NCI-H2029 treated with DMSO at 0.1 percent for 48 hours (cell line): Measurements from ENCODE around the gene KCTD16.

Source experiments
- DNase-seq: peaks from one replicate; lab custom pipeline; 2025; lab: John Stamatoyannopoulos, UW

KCTD16 gene

GRCh38 chr5:144463481-144464223 is 293.0 kb downstream of the KCTD16 start:
- no peak for DNase-seq

- peak; percentile 38 for DNase-seq
Measured at GRCh38 chr5:144464306-144464705, 293.6 kb downstream of the KCTD16 start.

DNA sequence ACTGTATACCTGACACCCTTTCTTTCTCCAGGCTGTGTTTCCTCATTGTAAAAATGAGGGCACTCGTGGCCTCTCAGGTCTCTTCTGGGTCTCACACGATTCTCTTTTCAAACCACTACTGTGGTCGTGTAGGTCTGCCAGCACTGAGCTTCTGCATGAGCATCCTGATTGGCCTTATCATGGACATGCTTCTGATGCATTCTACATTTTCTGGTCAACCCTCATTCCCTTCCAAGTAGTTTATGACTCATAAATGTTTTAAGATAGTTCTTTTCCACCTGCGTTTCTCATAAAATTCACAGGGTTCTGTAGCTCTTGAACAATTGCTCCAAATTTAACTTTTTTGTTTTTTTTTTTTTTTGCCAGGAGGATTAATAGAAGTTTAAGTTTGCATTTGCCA is 294.8 kb downstream of the KCTD16 start:
- no peak for DNase-seq

DNA sequence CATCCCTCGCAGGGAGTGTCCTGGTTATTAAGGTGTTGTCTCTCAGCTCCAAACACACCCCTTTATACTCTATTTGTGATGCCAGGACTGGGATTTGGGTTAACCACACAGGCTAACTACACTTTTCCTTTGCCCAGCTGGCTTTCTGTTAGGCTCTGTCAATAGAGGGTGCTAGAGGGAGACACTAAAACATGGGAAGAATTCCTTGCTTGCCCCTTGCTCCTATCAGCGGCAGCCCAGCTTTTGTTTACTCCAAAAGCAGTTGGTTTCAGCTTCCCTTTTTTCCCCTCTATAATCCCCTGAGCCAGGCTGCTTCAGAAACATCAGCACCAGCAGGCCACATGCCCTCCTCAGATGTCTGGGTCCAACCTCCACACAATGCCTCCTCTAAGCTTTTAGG is 297.1 kb downstream of the KCTD16 start:
- DNase-seq = peak; percentile 75

- DNase-seq = no peak
Measured at GRCh38 chr5:144468571-144468970, 297.9 kb downstream of the KCTD16 start.

- DNase-seq = no peak
Measured at GRCh38 chr5:144469106-144469505, 298.4 kb downstream of the KCTD16 start.

DNA sequence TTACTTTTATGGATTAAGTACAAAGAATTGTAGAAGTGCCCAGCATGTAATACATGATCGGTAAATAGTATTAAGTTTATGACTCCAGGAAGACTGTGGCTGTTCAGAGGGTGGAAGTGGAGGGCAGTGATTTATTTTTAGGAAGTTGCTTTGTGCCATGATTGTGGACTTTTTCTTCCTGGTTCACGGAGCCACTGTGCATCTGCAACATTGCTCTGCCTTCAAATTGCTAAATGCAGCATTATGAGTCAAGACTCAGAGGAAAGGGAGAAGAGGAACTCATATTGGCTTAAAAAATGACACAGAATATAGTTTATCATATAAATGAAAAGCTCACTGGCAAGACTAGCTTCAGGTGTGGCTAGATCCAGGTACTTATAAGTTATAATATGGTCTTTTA is 301.5 kb downstream of the KCTD16 start:
- DNase-seq = no peak

- DNase-seq = no peak
Measured at GRCh38 chr5:144473650-144474049, 303.0 kb downstream of the KCTD16 start.

DNA sequence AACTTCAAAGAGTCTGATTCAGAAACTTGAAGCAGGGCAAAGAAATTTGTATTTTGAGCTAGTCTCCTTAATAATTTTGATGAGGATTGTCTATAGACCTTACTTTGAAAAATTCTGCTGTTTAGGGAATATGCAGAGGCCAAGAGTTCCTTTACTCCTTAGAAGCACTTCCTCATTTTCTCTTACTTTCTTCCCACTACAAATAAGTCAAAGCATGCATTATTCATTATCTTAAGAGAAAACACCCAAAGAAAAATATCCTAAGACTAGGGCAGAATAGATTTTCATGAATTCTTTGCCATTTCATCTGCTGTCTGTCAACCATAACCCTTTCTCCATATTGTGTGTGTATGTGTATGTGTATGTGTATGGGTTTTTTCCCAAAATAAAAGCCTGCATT is 307.9 kb downstream of the KCTD16 start:
- no peak for DNase-seq

GRCh38 chr5:144481861-144482260 is 311.2 kb downstream of the KCTD16 start:
- DNase-seq = no peak

DNA sequence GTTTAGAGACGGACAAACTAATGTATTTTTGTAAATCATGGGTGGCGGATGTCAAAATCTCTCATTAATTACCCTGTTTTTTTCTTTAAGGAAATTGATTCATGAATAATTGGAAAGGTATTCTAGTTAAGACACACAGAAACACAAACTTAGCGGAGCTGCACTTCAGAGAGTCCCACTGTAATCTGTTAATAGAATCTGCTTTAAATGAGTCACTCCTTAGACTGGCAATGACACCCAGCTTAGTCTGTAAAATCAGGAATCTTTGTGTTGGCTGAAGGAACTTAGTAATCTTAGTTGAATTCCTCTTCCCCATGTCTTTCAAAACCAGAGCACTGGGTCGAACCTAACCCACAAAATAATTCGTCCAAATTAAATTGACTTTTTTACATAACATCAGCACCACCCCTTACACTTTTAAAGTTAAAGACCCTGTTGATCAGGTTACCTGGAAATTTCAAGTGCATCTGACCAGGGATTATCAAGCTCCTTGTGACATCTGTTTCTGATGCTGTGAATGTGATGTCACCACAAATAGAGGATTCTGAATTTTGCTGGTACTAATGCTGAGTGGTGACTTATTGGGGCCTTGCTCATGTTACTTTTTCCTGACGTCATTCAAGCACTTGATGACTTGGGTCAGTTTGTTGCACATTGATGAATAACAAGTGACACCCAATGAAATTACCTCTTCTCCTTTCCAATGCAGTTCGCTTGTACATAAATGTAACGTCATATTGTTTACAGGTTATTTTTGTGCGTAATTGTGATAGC is 313.6 kb downstream of the KCTD16 start:
- no peak for DNase-seq

- DNase-seq = no peak
Measured at GRCh38 chr5:144485540-144485939, 314.9 kb downstream of the KCTD16 start.

GRCh38 chr5:144487207-144487606 is 316.5 kb downstream of the KCTD16 start:
- no peak for DNase-seq

DNA sequence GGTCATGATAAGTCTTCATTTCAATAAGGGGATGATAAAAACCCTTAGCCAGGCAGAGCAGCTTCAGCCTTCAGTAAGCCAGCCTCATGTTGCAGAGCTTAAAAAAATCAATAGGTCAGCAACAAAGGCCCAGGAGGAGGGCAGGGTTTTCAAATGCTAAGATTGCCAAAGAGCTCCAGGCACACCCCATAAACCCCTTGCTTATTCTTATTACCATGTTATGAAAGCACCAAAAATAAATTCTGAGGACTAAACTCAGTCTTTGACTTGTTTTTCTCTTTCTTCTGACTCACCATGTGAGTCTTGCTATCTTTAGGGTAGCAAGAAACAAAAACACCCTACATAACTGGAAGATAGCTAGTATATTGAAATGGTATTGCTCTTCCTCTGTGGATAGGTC is 317.1 kb downstream of the KCTD16 start:
- DNase-seq = no peak

DNA sequence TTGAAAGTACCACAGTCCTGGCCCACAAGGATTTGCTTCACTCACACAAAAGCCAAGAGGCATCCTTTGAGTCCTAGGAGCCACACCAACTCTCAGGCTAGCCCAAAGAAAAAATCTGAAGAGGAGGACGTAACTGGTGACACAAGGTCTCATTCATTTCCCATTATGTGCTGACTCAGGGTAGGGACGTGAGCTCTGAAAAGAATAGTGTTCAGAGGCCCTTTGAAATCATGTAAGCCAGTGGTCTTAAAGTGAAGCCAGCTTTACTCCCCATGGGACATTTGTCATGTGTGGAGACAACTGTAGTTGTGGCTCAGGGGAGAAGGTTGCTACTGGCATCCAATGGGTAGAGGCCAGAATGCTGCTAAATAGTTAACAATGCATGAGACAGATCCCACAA is 332.4 kb downstream of the KCTD16 start:
- DNase-seq = no peak

DNA sequence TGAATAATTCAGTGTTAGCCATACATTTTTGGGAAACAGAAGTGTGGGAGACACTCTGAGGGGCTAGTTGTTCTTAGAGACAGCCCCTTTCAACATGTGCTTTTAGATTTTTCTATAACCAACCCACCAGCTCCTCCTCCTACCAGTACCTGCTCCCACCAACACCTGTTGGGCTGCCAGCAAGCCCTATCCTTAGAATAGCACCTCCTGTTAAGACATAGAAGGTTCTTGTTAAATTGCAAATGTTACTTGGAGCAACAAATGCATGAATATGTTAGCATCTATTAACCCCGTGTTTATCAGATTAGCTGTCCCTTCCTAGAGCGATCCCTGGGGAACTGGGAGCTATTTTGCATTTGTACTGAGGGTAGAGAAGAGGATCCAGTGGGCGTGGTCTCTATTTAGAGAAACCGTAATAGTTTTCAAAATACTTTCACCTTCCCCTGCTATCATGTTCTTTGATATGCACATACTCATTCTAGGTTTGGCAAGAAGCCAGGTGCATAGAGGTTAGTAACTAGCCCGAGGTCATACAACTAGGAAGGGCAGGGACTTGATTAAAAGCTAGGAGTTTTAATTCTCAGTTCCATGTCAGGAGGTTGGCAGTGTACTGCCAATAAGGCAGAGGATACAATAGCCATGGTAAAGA is 334.4 kb downstream of the KCTD16 start:
- DNase-seq = no peak

- no peak for DNase-seq
Measured at GRCh38 chr5:144510845-144511579, 340.3 kb downstream of the KCTD16 start.

DNA sequence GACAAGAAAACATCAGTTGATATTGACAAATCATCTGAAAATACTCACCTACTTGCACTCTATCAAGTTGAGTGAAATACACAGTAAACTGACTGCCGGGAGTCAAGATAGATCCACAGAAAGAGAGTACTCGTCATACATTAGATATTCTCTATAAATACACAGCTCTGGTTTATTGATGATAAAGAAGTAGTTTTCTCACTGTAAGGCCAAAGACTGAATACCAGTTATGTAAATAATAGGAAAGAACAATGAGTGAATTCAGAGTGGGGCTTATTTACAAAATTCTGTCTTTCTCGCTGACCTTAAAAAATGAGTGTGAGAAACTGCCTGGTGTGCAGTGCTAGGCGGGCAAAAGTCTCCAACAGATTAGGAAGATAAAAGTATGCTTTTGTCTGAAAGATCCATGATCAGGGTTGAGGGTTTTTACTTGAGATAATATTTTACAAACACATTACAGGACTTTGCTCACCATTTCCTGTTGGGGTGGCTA is 341.0 kb downstream of the KCTD16 start:
- no peak for DNase-seq

- no peak for DNase-seq
Measured at GRCh38 chr5:144522698-144523097, 352.0 kb downstream of the KCTD16 start.

GRCh38 chr5:144525000-144525399 is 354.3 kb downstream of the KCTD16 start:
- no peak for DNase-seq

- no peak for DNase-seq
Measured at GRCh38 chr5:144531188-144531587, 360.5 kb downstream of the KCTD16 start.
